Measurements from ENCODE around the gene TACC2.

The TACC2 gene

GRCh38 chr10:122078965-122079795 is 90.2 kb downstream of the TACC2 start:
- H3K4me1 ChIP-seq (ENCODE audit: low read depth, poor library complexity, severe bottlenecking): no peaks in the 10 kb centered on the region
- H2AFZ ChIP-seq (ENCODE audit: low read depth): no peak overlapping the region
- no peaks in the 10 kb centered on the region for H3K79me2 ChIP-seq (ENCODE audit: insufficient read depth, low read depth)
- no peaks in the 10 kb centered on the region for H4K20me1 ChIP-seq (ENCODE audit: insufficient read depth)
- no peak overlapping the region for H3K4me2 ChIP-seq
- H3K4me3 ChIP-seq (IDR thresholded peaks at IDR 0.05; ENCODE audit: insufficient read depth, low read depth, low read length): no peak overlapping the region
- no peak overlapping the region for H3K27ac ChIP-seq
- H3K27me3 ChIP-seq (ENCODE audit: insufficient read depth, low read depth): no peaks in the 10 kb centered on the region
- no peak overlapping the region for H3K9ac ChIP-seq
- TF ChIP-seq CTCF (conservative IDR thresholded peaks at IDR 0.05; ENCODE audit: low read depth, low read length): no peak
- no peaks in the 10 kb centered on the region for H3K36me3 ChIP-seq (ENCODE audit: insufficient read depth)

GRCh38 chr10:122082616-122083477 is 93.9 kb downstream of the TACC2 start:
- H2AFZ ChIP-seq (ENCODE audit: low read depth): no peak overlapping the region
- H3K4me1 ChIP-seq (ENCODE audit: low read depth, poor library complexity, severe bottlenecking): no peaks in the 10 kb centered on the region
- no peak overlapping the region for H3K4me2 ChIP-seq
- no peak overlapping the region for H3K27ac ChIP-seq
- H3K27me3 ChIP-seq (ENCODE audit: insufficient read depth, low read depth): no peaks in the 10 kb centered on the region
- H3K4me3 ChIP-seq (IDR thresholded peaks at IDR 0.05; ENCODE audit: insufficient read depth, low read depth, low read length): no peak overlapping the region
- H3K36me3 ChIP-seq (ENCODE audit: insufficient read depth): no peaks in the 10 kb centered on the region
- no peak overlapping the region for H3K9ac ChIP-seq
- H4K20me1 ChIP-seq (ENCODE audit: insufficient read depth): no peaks in the 10 kb centered on the region
- TF ChIP-seq CTCF (conservative IDR thresholded peaks at IDR 0.05; ENCODE audit: low read depth, low read length): no peak
- no peaks in the 10 kb centered on the region for H3K79me2 ChIP-seq (ENCODE audit: insufficient read depth, low read depth)

GRCh38 chr10:122083478-122084025 is 94.6 kb downstream of the TACC2 start:
- Histone ChIP-seq H3K4me3 (IDR thresholded peaks at IDR 0.05; ENCODE audit: insufficient read depth, low read depth, low read length) (no peak overlapping the region), H4K20me1 (ENCODE audit: insufficient read depth) (no peaks in the 10 kb centered on the region), H3K9ac (no peak overlapping the region), H3K36me3 (ENCODE audit: insufficient read depth) (no peaks in the 10 kb centered on the region), H3K27me3 (ENCODE audit: insufficient read depth, low read depth) (no peaks in the 10 kb centered on the region), H2AFZ (ENCODE audit: low read depth) (no peak overlapping the region), H3K4me2 (no peak overlapping the region), H3K79me2 (ENCODE audit: insufficient read depth, low read depth) (no peaks in the 10 kb centered on the region), H3K27ac (no peak overlapping the region), H3K4me1 (ENCODE audit: low read depth, poor library complexity, severe bottlenecking) (no peaks in the 10 kb centered on the region)
- TF ChIP-seq CTCF (conservative IDR thresholded peaks at IDR 0.05; ENCODE audit: low read depth, low read length): no peak

GRCh38 chr10:122084286-122085041 is 95.5 kb downstream of the TACC2 start:
- Histone ChIP-seq H3K27me3 (ENCODE audit: insufficient read depth, low read depth) (no peaks in the 10 kb centered on the region), H3K27ac (no peak overlapping the region), H3K4me1 (ENCODE audit: low read depth, poor library complexity, severe bottlenecking) (no peaks in the 10 kb centered on the region), H3K79me2 (ENCODE audit: insufficient read depth, low read depth) (no peaks in the 10 kb centered on the region), H4K20me1 (ENCODE audit: insufficient read depth) (no peaks in the 10 kb centered on the region), H2AFZ (ENCODE audit: low read depth) (no peak overlapping the region), H3K4me3 (IDR thresholded peaks at IDR 0.05; ENCODE audit: insufficient read depth, low read depth, low read length) (no peak overlapping the region), H3K9ac (no peak overlapping the region), H3K4me2 (no peak overlapping the region), H3K36me3 (ENCODE audit: insufficient read depth) (no peaks in the 10 kb centered on the region)
- no peak for TF ChIP-seq CTCF (conservative IDR thresholded peaks at IDR 0.05; ENCODE audit: low read depth, low read length)
